WI38 (cell line): ENCODE results near the gene DAPK3.

Source experiments
- H3K4me3 ChIP-seq: 2 replicates; pipeline ENCODE4 v1.5.1; 2011; ENCODE audit warnings: low read depth, mild to moderate bottlenecking, control low read depth, low read length
- TF ChIP-seq, protein P1 (sequence below): IDR thresholded peaks from 2 replicates; pipeline ENCODE4 v1.5.1; 2012; ENCODE audit warnings: low read depth, mild to moderate bottlenecking, control low read depth, low read length

DAPK3 gene

DNA sequence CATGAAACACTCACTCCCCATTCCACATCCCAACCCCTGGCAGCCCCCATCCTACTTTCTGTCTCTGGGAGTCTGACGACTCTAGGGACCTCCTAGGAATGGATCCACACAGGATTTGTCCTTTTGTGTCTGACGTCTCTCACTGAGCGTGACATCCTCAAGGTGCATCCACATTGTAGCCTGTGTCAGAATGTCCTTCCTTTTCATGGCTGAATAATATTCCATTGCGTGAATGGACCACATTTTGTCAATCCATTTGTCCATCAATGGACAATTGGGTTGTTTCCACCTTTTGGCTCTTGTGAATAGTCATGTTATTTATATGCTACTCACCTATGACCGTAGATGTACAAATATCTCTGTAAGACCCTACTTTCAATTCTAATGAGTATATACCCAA, 54.9 kb downstream of the DAPK3 start:
- no peak overlapping the region for H3K4me3 ChIP-seq
- TF ChIP-seq, protein P1, sequence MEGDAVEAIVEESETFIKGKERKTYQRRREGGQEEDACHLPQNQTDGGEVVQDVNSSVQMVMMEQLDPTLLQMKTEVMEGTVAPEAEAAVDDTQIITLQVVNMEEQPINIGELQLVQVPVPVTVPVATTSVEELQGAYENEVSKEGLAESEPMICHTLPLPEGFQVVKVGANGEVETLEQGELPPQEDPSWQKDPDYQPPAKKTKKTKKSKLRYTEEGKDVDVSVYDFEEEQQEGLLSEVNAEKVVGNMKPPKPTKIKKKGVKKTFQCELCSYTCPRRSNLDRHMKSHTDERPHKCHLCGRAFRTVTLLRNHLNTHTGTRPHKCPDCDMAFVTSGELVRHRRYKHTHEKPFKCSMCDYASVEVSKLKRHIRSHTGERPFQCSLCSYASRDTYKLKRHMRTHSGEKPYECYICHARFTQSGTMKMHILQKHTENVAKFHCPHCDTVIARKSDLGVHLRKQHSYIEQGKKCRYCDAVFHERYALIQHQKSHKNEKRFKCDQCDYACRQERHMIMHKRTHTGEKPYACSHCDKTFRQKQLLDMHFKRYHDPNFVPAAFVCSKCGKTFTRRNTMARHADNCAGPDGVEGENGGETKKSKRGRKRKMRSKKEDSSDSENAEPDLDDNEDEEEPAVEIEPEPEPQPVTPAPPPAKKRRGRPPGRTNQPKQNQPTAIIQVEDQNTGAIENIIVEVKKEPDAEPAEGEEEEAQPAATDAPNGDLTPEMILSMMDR: no peak

DNA sequence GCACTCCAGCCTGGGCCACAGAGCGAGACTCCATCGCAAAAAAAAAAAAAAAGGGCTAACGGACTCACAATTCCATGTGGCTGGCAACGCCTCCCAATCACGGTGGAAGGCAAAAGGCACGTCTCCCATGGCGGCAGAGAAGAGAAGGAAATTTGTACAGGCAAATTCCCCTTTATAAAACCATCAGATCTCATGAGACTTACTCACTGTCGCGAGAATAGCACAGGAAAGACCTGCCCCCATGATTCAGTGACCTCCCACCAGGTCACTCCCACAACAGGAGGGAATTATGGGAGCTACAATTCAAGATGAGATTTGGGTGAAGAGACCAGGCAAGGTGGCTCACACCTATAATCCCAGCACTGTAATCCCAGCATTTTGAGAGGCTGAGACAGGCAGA, 56.7 kb downstream of the DAPK3 start:
- no peak overlapping the region for H3K4me3 ChIP-seq
- TF ChIP-seq, protein P1: no peak

DNA sequence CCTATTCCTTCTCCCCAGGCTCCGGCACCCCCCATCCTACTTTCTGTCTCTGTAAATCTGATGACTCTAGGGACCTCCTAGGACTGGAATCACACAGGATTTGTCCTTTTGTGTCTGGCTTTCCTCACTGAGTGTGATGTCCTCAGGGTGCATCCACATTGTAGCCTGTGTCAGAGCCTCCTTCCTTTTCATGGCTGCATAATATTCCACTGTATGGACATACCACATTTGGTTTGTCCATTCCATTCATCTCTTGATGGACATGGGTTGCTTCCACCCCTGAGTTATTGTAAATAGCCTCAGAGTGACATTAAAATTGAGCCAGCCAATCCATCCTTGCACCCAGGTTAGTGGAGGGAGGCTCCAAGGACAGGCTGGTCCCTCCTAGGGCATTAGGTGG, 60.8 kb downstream of the DAPK3 start:
- TF ChIP-seq, protein P1: no peak
- no peak overlapping the region for H3K4me3 ChIP-seq
